GM08714 (cell line): ENCODE measurements around the gene NT5DC4.

ENCODE experiments used
- H3K4me3 ChIP-seq: fragments of 200-500 bp; sonication (Bioruptor generic); 2 replicates; pipeline ENCODE4 v1.5.1; 2014; ENCODE audit warnings: mild to moderate bottlenecking, low read length, inconsistent platforms
- ZNF274 ChIP-seq: IDR thresholded peaks from 2 replicates; pipeline ENCODE4 v1.6.1; 2012; ENCODE audit warnings: mild to moderate bottlenecking, low read depth, low read length

The NT5DC4 gene

DNA sequence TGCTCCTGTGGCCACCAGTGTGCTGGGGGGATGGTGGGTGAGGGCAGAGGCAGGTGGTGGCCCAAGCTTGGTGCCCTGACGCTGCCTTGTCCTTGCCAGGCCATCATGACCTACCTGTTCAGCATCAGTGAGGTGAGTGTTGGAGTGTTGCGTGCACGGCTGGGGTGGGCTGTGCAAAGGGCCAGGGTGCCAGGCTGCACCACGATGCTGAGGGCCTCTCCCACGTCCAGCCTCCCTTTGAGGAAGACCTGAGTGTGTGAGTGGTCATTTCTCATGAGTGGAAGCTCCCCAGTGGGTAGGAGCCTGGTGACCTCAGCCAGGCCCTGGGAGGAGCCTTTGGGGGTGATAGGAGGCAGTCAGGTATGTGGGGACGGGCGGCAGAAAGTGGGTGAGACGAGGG, 3.2 kb downstream of the NT5DC4 start:
- no peak overlapping the region for H3K4me3 ChIP-seq
- TF ChIP-seq ZNF274, result no peak

DNA sequence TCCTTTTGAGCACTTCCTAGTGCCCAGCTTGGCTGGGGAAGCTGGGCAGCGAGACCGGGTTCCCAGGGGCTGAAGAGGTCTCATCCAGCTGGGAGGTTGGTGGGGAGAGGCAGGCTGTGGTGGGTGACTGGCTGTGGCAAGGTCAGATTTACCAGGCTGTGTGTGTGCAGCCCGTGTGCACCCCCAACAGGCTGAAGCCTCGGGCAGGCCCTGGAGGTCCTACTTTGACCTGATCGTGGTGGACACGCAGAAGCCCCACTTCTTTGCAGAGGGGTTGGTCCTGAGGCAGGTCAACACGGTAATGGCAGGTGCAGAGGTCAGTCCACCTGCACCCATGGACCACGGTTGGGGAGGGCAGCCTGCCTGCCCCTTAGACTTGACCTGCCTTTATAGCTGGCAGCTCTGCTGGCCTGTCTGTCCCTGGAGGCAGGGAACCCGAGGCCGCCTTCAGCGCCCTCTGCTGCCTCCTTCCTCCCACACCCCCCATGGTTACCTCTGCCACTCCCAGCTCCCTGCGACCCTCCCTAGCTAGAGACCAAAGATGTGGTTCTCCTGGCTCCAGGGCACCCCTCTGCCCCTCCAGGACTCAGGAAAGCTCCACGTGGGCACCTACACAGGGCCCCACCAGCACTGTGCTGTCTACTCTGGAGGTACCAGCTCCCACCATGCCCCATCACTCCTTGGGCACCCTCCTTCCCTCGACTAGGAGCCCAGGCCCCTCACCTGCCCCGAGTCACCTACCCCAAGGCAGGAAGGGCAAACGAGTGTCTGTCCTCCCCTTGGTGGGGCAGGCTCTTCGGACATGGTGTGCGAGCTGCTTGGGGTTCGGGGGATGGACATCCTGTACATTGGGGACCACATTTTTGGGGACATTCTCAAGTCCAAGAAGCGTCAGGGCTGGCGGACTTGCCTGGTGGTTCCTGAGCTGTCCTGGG, 4.0 kb downstream of the NT5DC4 start:
- H3K4me3 ChIP-seq, result no peak overlapping the region
- no peak for TF ChIP-seq ZNF274

DNA sequence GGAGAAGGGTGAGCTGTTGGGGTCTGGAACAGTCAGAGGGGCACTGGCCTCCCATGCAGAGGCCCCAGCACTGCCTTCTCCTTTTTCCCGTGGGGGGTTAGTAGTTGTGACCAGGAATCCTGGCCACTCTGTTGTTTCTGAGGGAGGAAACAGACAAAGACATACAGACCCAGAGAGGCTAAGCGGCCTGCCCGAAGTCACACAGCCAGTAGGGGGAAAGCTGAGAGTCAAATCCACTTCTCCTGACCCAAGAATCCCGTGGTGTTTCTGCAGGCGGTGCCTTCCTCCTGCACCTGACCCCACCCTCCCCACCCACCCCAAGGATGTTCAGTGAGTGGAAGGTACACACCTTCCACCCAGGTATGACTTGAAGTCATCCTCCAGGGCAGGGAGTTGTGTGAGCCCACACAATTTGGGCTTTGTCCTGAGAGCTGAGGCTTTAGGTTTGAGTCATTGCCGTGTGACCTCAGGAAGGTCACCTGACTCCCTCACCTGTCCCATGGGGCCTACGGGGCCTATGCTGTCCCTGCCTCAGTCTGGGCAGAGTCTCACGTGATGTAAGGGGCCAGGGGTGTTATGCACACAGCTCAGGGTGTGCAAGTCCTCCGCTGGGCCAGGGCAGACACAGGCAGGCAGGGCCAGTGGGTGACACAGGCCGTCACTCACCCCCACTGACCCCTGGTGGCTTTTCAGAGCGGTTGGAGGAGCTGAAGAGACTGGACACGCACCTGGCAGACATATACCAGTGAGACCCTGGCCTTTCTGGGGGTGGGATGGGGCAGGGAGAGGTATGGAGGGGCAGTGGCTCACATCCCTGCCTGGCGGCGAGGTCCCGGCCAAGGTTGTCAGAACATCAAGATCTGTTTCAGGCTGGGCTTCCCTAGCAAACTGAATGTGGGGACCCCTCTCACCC, 5.0 kb downstream of the NT5DC4 start:
- TF ChIP-seq ZNF274, result no peak

DNA sequence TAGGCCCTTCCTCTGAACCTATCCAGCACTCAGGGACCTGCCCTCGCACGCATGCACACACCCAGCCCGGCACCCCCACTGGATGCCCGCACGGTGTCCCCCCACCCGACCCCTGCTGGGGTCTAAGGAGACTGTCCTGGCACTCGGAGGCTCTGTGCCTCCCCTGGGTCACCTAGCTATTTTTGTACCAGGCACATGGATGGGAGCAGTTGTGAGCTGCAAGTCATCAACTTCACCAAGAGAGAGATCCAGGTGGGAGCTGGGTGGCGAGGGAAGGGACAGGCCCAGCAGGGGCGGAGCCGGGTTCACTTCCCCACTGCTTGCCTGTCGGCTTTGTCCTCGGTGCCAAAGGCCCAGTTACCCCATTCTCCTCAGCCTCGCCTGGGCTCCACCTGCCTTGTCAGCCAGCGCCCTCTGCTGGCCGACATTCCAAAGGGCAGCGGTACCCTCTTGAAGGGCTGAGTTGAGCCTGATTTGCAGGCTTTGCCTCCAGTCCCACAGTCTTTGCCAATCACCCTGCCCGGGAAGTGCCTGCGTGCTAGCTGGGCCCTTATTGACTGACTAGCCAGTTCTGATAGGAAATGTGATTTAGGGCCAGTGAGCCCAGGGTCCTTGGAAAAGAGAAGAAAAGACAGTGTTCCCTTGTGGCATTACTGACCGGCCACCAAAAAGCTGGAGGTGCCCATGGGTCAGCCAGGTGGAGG, 5.8 kb downstream of the NT5DC4 start:
- no peak for TF ChIP-seq ZNF274
- no peak overlapping the region for H3K4me3 ChIP-seq

More for the DNA sequence above, 5.0 kb downstream of the NT5DC4 start:
- no peak overlapping the region for H3K4me3 ChIP-seq

DNA sequence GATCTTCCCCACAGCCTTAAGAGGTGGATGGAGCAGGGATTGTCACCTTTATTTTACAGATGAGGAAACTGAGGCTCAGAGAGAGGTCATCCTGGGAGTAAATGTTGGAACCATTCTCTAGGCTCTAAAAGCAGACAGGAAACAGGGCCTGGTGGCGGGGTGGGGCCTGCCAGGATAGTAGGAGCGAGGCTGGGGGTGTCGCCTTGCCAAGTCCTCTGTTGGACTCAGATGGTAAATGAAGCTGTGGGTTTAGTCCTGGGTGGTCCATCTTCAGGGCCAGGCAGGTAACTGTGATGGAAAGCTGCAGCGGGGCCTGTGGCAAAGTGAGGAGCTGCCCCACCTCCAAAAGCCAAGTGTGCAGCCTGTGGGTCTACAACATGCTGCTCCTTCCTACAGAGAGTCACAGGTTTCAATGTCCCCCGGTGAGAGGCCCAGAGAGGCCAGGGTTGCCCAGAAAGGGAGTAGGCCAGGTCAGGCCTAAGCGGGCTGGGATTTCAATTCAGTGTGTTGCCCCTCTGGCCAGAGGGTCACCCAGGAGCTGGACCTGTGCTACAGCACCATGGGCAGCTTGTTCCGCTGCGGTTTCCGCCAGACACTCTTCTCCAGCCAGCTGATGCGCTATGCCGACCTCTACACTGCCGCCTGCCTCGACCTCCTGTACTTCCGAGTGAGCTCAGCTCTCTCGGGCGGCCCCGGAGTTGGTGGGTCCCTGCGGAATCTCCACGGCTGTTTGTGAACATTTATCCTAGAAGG, 6.6 kb downstream of the NT5DC4 start:
- TF ChIP-seq ZNF274, result no peak
- H3K4me3 ChIP-seq, result no peak overlapping the region

DNA sequence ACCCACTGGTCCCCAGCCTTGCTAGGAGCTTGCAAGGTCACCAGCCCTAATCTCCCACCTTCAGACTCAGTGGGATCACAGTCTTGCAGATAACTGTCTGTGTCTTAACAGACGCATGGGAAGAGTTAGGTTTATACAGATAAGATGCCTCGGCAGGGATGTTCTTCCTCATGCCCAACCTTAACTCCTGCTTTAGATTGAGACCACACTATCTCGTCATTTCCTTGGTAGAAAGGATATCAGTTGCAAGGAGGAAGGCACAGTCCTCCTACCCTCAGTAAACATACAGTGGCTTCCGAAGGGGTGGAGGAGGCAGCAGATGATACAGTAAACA, 7.2 kb downstream of the NT5DC4 start:
- TF ChIP-seq ZNF274, result no peak

DNA sequence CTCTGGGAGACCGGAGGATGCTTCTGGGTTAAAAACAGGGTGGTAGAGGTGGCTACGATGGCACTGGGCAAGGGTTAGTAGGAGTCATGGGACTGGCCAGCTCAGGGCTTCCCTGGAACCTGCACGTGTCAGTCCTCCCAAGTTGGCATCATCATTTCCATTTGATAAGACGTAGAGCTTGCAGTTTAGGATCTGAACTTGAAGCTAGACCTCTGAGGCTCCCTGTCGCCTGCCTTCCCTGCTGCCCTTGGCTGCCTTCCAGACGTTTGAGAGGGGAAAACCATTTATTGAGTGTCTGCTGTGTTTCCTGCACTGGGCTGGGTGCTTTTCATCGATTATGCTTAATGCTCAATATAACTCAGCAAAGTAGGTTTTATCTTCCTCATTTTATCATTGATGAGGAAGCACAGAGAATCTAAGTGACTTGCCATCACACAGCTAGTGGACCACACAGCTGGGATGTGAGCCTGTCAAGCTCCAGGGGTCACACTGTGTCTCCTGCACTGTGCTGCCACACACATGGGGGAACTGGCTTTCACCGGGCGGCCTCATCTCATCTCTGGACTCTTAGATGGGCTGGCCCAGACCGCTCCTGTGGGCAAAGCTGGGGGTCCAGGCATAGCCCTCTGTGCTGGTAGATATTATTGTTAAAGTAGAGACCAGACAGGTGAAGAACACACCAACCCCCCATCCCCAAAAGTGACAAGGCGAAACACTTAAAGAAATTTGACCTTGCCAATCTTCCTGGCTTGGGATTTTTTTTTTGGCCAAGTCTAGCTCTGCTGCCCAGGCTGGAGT, 7.8 kb downstream of the NT5DC4 start:
- H3K4me3 ChIP-seq, result no peak overlapping the region
- no peak for TF ChIP-seq ZNF274

More for the DNA sequence above, 7.2 kb downstream of the NT5DC4 start:
- no peak overlapping the region for H3K4me3 ChIP-seq

DNA sequence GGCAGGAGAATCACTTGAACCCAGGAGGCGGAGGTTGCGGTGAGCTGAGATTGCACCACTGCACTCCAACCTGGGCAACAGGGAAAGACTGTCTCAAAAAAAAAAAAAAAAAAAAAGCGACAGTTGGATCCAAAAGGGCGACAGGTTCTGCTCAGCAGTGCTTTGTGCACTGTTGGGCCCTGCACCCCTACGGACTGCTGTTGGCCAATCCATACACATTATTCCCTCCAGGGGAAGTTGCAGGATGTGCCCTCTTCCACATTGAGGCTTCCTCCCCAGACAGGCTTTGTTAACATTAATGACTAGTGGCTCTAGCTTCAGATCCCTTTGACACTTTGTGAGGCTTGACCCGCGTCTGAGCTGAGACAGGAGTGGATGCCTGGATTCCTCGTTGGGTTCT, 9.4 kb downstream of the NT5DC4 start:
- no peak for TF ChIP-seq ZNF274

DNA sequence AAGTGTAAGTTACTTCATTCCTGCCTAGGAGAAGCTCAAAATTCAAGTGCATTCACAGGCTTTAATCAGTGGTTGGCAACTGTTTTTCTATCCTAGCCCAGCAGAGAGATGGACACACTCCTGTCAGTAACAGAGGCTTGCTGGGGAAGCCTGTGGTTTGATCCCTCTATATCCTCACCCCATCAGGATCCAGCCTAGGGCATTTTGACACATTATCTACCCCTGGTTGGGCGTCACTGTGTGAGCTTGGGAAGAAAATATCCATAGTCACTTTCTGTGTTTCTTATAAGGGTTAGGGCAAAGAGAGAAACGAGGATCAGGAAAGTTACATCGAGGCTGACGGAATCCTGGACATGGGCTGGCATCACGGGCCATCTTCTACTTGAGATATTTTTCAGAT, 10.0 kb downstream of the NT5DC4 start:
- no peak for TF ChIP-seq ZNF274
- H3K4me3 ChIP-seq, result no peak overlapping the region

More for the DNA sequence above, 9.4 kb downstream of the NT5DC4 start:
- H3K4me3 ChIP-seq, result no peak overlapping the region

DNA sequence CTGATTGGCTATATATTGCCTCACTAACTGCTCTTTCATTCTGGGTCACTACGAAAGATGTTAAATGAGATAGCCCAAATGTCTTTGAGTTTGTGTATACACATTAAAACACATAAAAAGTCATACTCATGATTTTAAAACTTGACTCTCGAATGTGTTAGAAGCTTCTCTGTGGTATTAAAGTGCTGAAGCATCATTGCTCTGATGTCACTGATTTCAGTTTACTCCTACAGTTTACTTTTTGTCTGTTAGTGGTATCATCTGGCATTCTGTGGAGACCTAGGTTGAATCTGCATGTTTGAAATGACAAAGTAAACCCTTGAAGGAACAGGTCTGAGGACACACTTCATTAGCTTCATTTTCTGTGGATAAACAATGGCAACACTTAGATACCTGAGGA, 10.7 kb downstream of the NT5DC4 start:
- TF ChIP-seq ZNF274, result no peak
- H3K4me3 ChIP-seq, result no peak overlapping the region

DNA sequence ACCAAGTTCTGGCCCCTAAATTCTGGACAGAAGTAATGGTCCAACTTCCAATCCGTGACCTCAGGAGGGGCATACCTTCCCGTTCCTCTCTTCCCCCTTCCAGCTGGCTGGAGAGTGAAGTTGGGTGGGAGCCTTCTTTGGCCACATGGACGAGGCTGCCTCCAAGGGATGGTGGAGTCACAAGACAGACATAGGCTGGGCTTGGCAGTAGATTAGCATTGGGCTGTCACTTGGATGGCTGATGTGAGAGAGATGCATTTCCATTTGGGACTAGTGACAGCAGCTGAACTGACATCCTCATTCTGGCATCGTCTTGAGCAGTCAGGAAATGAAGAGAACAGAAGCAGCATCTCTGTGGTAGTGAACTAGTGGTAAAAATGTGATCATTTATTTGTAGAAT, 12.6 kb downstream of the NT5DC4 start:
- no peak overlapping the region for H3K4me3 ChIP-seq
- no peak for TF ChIP-seq ZNF274

DNA sequence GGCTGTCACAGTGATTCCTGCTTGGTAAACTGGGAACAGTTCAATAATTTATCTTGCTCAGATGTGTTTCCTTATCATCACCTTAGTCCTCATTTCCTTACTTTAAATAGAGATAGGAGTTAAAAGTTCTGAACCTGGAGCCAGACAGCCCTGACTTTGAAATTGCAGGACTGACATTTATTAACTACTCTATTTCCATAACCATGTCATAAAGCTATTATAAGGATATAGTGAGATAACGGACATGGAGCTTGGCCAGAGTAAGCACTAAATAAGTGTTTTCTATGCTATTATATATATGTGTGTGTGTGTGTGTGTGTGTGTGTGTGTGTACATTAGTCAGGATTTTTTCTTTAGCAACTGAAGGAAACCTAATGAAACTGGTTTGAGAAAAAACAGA, 13.1 kb downstream of the NT5DC4 start:
- no peak overlapping the region for H3K4me3 ChIP-seq
- TF ChIP-seq ZNF274, result no peak
